ENCODE data around the gene ARID1B.

DNA sequence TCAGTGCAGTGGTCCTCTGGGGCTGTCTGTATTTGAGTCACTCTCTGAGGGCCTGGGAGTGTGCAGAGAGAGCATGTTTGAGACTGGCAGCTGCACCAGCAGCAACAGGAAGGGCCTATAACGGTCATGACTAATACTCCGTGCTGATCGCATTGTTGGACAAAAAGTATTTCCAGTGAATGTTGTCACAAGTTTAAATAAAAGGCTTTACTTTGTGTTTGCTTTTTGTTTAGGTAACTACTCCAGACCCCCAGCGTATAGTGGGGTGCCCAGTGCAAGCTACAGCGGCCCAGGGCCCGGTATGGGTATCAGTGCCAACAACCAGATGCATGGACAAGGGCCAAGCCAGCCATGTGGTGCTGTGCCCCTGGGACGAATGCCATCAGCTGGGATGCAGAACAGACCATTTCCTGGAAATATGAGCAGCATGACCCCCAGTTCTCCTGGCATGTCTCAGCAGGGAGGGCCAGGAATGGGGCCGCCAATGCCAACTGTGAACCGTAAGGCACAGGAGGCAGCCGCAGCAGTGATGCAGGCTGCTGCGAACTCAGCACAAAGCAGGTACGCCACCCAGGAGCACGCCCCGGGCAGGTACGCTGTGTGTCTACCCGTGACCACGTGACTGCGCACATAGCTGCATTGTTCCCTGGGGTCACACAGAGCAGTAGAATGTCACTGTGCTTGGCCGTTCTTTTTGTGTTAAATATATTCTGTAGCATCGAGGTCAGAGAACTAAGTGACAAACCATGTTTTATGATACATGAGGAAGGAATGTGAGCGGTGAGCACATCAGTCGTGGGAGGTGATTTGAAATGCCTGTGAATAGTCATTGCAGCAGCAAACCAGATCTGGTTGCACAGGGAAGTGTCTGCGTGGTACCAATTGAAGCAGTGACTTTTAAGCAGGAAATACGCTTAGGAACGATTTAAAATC is 371.5 kb downstream of the ARID1B start:
- TF ChIP-seq, protein P1, sequence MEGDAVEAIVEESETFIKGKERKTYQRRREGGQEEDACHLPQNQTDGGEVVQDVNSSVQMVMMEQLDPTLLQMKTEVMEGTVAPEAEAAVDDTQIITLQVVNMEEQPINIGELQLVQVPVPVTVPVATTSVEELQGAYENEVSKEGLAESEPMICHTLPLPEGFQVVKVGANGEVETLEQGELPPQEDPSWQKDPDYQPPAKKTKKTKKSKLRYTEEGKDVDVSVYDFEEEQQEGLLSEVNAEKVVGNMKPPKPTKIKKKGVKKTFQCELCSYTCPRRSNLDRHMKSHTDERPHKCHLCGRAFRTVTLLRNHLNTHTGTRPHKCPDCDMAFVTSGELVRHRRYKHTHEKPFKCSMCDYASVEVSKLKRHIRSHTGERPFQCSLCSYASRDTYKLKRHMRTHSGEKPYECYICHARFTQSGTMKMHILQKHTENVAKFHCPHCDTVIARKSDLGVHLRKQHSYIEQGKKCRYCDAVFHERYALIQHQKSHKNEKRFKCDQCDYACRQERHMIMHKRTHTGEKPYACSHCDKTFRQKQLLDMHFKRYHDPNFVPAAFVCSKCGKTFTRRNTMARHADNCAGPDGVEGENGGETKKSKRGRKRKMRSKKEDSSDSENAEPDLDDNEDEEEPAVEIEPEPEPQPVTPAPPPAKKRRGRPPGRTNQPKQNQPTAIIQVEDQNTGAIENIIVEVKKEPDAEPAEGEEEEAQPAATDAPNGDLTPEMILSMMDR (IDR thresholded peaks at IDR 0.05) = no peak
- TF ChIP-seq POLR2A (IDR thresholded peaks at IDR 0.05) = no peak
